Peyer's patch (tissue), 4 donors: ENCODE data around the gene STARD10. TPM values are rescaled to one million over a fixed set of nuclear protein-coding genes. Genes with fewer than 3 reads are reported as not detected.
"Not testable (repeated sequence)": the region's sequence is repeated elsewhere in the genome, so short reads cannot be mapped to it uniquely, and the experiment has no call there.

Experiments used
- DNase-seq, 3 donors: peaks; one replicate each; pipeline ENCODE4 v3.0.0-alpha.2; 2017 to 2019
- H3K27ac ChIP-seq, 4 donors: fragments of 200-600 bp; sonication (generic); one replicate each; pipeline ENCODE4 v1.5.1; 2016 to 2019
- H3K27me3 ChIP-seq, 2 donors: fragments of 200-600 bp; sonication (generic); one replicate each; pipeline ENCODE4 v1.5.1; 2019
- H3K36me3 ChIP-seq, 3 donors: fragments of 200-600 bp; sonication (generic); one replicate each; pipeline ENCODE4 v1.5.1; 2016 to 2019
- H3K4me1 ChIP-seq, 4 donors: fragments of 200-600 bp; sonication (generic); one replicate each; pipeline ENCODE4 v1.5.1; 2016 to 2019
- H3K4me3 ChIP-seq, 4 donors: fragments of 200-600 bp; sonication (generic); 1 replicate in 3 of 4; 2 replicates in 1 of 4; pipeline ENCODE4 v1.5.1; 2016 to 2019; ENCODE audit warnings: mild to moderate bottlenecking in 1 of 4
- H3K9me3 ChIP-seq, 4 donors: fragments of 200-600 bp; sonication (generic); one replicate each; pipeline ENCODE4 v1.5.1; 2016 to 2019; ENCODE audit warnings: mild to moderate bottlenecking in 1 of 4
- CTCF ChIP-seq, 6 experiments: fragments of 450-650 bp in 4 of 6; fragments of 200-600 bp in 2 of 6; sonication (generic) in 1 of 6; IDR thresholded peaks; one replicate each; pipeline ENCODE4 v1.5.1; 2017 to 2019; ENCODE audit warnings: antibody characterized with exemption in 6 of 6, mild to moderate bottlenecking in 3 of 6, moderate library complexity in 1 of 6
- POLR2A ChIP-seq, 2 donors: fragments of 450-650 bp; IDR thresholded peaks; one replicate each; pipeline ENCODE4 v1.5.1; 2017; ENCODE audit warnings: antibody characterized with exemption in 2 of 2, mild to moderate bottlenecking in 2 of 2, moderate library complexity in 2 of 2
- total RNA-seq, 4 donors: library from RNA; depleted of rRNA; stranded (reverse); fragments of >200 nt; gene quantifications; one replicate each; pipeline ENCODE4 v1.1.0, GENCODE V29; 2016

STARD10 gene
- total RNA-seq, 4 donors from 2014 or later: 118 to 187 (median 168) TPM

DNA sequence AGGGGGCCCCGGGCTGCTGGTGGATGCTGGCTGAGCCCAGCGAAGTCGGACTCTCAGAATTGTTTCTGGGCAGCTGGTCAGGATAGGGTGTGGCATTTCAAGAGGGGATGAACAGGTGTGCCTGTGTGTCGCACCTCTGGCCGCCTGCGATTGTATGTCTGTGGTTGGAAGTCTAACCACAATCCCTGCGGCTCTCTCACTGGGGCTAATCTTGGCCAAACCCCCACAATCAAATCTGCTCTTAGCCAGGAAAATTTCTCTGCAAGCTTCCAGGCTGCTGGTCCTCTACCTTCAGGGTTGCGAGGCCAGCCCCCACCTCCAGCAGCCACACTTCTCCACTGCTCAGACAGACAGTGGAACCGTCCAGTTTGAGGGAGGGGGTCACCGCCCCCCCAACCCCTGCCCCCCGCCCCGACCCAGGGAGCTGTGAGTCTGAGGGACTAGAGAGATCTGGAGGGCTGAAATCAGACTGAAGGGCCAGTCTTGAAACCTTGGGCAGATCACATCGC, 21.3 kb upstream of the STARD10 start:
- peaks cover 0 to 16% (median 0%) of the 10 kb centered on the region in 3 donors for H3K36me3 ChIP-seq
- H3K4me3 ChIP-seq: peak overlapping the region; percentile 76 to 90 (median 80)
- no peaks in the 10 kb centered on the region for H3K9me3 ChIP-seq
- TF ChIP-seq CTCF (IDR thresholded peaks at IDR 0.05): no peak
- H3K27ac ChIP-seq: peak overlapping the region; percentile 94 to 97 (median 94)
- peaks cover 0 to 37% (median 8%) of the 10 kb centered on the region in 4 donors for H3K4me1 ChIP-seq
- no peaks in the 10 kb centered on the region for H3K27me3 ChIP-seq
- no peak for DNase-seq

DNA sequence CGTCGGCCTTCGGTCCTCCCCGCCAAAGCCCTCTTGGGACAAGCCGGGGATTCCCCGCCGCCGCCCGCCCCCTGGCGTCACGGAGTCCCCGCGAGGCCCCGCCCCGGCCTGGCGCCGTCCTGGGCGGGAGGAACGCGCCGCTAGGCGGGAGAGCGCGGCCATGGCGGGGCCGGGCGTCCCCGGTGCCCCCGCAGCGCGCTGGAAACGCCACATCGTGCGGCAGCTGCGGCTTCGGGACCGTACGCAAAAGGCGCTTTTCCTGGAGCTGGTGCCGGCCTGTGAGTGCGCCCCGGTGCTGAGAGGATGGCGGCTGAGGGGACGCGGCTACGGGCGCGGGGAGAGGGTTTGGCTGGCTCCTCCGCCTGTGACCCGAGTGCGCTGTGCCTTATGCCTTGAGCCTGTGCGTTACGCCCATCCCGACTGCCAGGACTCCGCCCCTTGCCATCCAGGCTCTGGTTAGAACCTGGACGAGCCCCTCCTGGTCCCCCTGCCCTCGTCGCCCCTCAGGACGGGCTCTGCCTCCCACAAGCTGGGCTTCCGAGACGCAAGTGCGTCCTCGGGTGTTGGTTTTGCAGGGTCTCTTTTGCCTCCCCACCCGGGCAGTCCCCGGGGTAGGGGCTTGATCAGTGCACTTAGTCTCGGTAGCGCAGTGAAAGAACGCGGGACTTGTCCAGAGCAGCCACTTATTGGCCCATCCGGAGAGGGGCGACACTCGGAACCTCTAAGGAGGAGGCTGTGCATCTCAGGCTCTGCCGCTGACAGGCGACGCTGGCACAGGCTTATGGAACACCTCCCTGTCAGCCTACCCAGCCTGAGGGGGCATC, 20.7 kb upstream of the STARD10 start, which contains the start of gene ATG16L2:
TSS of gene ATG16L2 (plus strand) at position 126 of the 824 bp plus-strand sequence. CDS start at position 161, 35 bp downstream.
- H3K27me3 ChIP-seq: no peaks in the 10 kb centered on the region
- peak; percentile 81 to 95 (median 93) for DNase-seq
- H3K36me3 ChIP-seq: peaks cover 0 to 15% (median 0%) of the 10 kb centered on the region in 3 donors
- peak; percentile 24 to 64 (median 52) for TF ChIP-seq CTCF (IDR thresholded peaks at IDR 0.05)
- TF ChIP-seq POLR2A (IDR thresholded peaks at IDR 0.05): peak; percentile 68 to 80
- H3K27ac ChIP-seq: peak within 1 kb of the TSS; percentile 94 to 97 (median 94)
- peaks cover 0 to 37% (median 8%) of the 10 kb centered on the region in 4 donors for H3K4me1 ChIP-seq
- peak within 1 kb of the TSS; percentile 76 to 90 (median 80) for H3K4me3 ChIP-seq
- H3K9me3 ChIP-seq: no peaks in the 10 kb centered on the region

- TF ChIP-seq CTCF (IDR thresholded peaks at IDR 0.05) (no peak), POLR2A (IDR thresholded peaks at IDR 0.05) (peak; percentile 26 to 52)
- peaks cover 0 to 14% (median 0%) of the 10 kb centered on the region in 3 donors for H3K36me3 ChIP-seq
- peaks cover 0 to 37% (median 8%) of the 10 kb centered on the region in 4 donors for H3K4me1 ChIP-seq
- no peaks in the 10 kb centered on the region for H3K27me3 ChIP-seq
- no peaks in the 10 kb centered on the region for H3K9me3 ChIP-seq
- peak overlapping the region; percentile 94 to 97 (median 94) for H3K27ac ChIP-seq
- peak overlapping the region; percentile 76 to 90 (median 80) for H3K4me3 ChIP-seq
- peak; percentile 82 to 93 (median 91) for DNase-seq
Measured at GRCh38 chr11:72813740-72814285, 20.0 kb upstream of the STARD10 start.

GRCh38 chr11:72812967-72813739, 19.3 kb upstream of the STARD10 start:
- H3K4me3 ChIP-seq: peak overlapping the region; percentile 76 to 90 (median 80)
- H3K4me1 ChIP-seq: peaks cover 0 to 37% (median 8%) of the 10 kb centered on the region in 4 donors
- no peak for TF ChIP-seq POLR2A (IDR thresholded peaks at IDR 0.05)
- peak; percentile 38 to 64 (median 54) for TF ChIP-seq CTCF (IDR thresholded peaks at IDR 0.05)
- peak; percentile 63 to 84 (median 73) for DNase-seq
- no peaks in the 10 kb centered on the region for H3K27me3 ChIP-seq
- no peaks in the 10 kb centered on the region for H3K9me3 ChIP-seq
- H3K36me3 ChIP-seq: peaks cover 0 to 9% (median 0%) of the 10 kb centered on the region in 3 donors
- peak overlapping the region; percentile 94 to 97 (median 94) for H3K27ac ChIP-seq

GRCh38 chr11:72812604-72812966, 18.7 kb upstream of the STARD10 start:
- Histone ChIP-seq H3K4me1 (peaks cover 0 to 37% (median 7%) of the 10 kb centered on the region in 4 donors), H3K36me3 (peaks cover 0 to 6% (median 0%) of the 10 kb centered on the region in 3 donors), H3K27me3 (no peaks in the 10 kb centered on the region), H3K9me3 (no peaks in the 10 kb centered on the region), H3K4me3 (peak overlapping the region in 3 of 4 donors; percentile 76 to 90 (median 78)), H3K27ac (peak overlapping the region in 3 of 4 donors; percentile 94 to 97 (median 94))
- no peak for DNase-seq
- TF ChIP-seq POLR2A (IDR thresholded peaks at IDR 0.05) (no peak), CTCF (IDR thresholded peaks at IDR 0.05) (no peak)

DNA sequence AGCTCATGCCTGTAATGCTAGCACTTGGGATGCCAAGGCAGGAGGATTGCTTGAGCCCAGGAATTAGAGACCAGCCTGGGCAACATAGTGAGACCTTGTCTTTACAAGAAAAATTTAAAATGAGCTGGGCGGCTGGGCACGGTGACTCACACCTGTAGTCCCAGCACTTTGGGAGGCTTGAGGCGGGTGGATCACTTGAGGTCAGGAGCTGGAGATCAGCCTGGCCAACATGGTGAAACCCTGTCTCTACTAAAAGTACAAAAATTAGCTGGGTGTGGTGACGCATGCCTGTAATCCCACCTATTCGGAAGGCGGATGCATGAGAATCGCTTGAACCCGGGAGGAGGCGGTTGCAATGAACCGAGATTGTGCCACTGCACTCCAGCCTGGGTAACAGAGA, 17.8 kb upstream of the STARD10 start:
- H3K27me3 ChIP-seq, H3K9me3 ChIP-seq, H3K4me3 ChIP-seq, DNase-seq, H3K27ac ChIP-seq, H3K36me3 ChIP-seq: not testable (repeated sequence)
- H3K4me1 ChIP-seq: peaks cover 0 to 35% (median 7%) of the 10 kb centered on the region in 4 donors
